Measurements from ENCODE around the gene OPTN.
A peak's percentile ranks its signal among the peaks of the same experiment; 100 is the strongest.

- TF ChIP-seq CTCF (IDR thresholded peaks at IDR 0.05) (peak; percentile 42), REST (IDR thresholded peaks at IDR 0.05; ENCODE audit: low read depth, low read length) (no peak), MXI1 (IDR thresholded peaks at IDR 0.05; ENCODE audit: low read depth, low read length) (no peak), SIN3A (IDR thresholded peaks at IDR 0.05; ENCODE audit: borderline replicate concordance, low read depth, low read length) (no peak), POLR2AphosphoS5 (IDR thresholded peaks at IDR 0.05; ENCODE audit: low read depth, low read length) (no peak), FOXJ3 (CRISPR knock-in tag; IDR thresholded peaks at IDR 0.05) (no peak)
Observed at GRCh38 chr10:13056456-13057077, 43.4 kb upstream of the OPTN start.

Measured in SK-N-SH (cell line).